Esophagus squamous epithelium (tissue), 4 donors: ENCODE data around the gene CLMP.

ENCODE experiments used
- POLR2A ChIP-seq, 4 donors: fragments of 450-650 bp; IDR thresholded peaks; one replicate each; pipeline ENCODE4 v1.6.1; 2017; ENCODE audit warnings: antibody characterized with exemption in 4 of 4, mild to moderate bottlenecking in 4 of 4, moderate library complexity in 3 of 4
- TF ChIP-seq, protein P1 (sequence below), 6 experiments: fragments of 450-650 bp in 4 of 6; fragments of 200-600 bp in 2 of 6; sonication (generic) in 2 of 6; IDR thresholded peaks; one replicate each; pipeline ENCODE4 v1.5.1; 2016 to 2019; ENCODE audit warnings: antibody characterized with exemption in 6 of 6, mild to moderate bottlenecking in 4 of 6, moderate library complexity in 4 of 6

DNA sequence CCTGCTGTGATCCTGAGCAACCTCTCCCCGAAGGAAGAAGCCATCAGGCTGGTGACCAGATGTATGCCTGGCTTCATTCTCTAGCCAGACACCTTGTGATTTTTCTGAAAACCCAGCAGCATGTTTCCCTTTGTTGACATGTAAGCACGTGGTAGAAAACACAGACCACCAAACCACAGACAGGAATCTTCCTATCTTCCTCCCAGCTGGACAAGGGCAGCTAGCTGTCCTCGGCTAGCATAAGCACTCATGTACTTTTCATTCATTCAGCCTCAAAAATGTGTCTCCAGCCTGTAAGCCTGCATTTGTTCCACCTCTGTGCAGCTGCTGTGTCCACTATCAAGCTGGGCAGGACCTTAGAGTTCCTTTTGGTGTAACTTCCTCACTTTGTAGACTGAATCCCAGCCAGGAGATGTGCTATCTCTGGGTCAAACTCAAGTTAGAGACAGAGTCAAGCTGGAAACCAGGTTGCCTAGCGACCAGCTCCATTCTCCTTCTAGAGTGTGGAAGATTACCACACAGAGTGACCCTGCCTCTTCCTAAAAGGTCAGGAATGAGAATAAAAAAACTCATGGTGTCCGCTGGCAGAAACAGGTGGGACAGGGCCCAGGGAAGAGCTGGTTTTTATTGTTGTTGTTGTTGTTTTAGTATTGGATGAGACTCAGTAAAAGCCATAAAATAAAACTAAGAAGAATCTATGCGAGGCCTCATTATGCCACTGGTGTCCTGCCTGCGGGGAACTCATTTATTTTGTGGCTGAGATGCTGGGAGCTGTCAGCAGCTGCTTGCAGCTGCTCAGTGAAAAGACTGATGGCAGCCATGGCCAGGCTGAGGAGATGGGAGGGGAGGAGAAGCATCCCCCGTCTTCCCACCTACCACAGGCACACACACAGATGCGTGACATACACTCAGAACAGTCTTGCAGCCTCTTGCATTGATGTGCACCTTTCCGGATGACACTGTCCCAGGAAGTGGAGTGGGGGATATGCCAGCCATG, 7.4 kb upstream of the CLMP start:
- TF ChIP-seq, protein P1, sequence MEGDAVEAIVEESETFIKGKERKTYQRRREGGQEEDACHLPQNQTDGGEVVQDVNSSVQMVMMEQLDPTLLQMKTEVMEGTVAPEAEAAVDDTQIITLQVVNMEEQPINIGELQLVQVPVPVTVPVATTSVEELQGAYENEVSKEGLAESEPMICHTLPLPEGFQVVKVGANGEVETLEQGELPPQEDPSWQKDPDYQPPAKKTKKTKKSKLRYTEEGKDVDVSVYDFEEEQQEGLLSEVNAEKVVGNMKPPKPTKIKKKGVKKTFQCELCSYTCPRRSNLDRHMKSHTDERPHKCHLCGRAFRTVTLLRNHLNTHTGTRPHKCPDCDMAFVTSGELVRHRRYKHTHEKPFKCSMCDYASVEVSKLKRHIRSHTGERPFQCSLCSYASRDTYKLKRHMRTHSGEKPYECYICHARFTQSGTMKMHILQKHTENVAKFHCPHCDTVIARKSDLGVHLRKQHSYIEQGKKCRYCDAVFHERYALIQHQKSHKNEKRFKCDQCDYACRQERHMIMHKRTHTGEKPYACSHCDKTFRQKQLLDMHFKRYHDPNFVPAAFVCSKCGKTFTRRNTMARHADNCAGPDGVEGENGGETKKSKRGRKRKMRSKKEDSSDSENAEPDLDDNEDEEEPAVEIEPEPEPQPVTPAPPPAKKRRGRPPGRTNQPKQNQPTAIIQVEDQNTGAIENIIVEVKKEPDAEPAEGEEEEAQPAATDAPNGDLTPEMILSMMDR (IDR thresholded peaks at IDR 0.05): no peak
- TF ChIP-seq POLR2A (IDR thresholded peaks at IDR 0.05): no peak
